Middle frontal gyrus (tissue), 1 donor: ENCODE data around the gene PTPRT.

Source experiments
- DNase-seq: peaks from one replicate; pipeline ENCODE4 v3.0.0-alpha.2; 2015; ENCODE audit warnings: low spot score; ENCODE audit errors: extremely low spot score

The PTPRT gene

DNA sequence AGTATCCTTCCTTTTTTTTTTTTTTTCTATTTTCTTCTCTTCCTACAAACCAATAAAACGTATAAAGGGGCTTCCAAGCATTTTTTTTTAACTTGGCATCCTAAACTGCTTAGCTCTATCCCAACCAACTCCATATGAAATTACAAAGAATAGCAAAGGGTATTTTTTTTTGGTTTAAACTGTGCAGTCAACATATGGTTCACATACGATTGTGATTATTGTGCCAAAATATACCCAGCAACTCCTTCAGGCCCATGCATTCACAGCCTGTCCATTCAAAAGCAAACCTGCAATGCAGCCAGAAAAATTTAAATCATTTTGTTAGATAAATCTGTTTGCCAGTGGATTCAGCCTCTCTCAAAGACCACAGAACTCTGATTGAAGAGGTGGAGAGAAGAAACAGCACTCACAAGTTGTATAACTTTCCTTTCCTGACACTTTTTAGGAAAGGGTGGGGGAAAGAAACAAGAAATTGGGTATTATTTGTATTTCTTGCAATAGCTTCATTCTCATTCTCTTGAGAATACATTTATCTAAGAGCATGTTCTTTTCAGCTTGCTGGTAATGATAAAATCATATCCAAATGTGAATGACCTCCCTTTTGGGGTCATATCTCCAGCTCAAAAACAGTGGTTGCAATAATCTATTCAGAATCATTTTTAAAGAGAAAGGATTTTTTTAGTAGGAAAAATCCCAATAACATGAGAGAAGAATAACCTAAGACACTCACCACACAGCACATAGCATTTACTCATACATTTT lies 870.3 kb downstream of the PTPRT start:
- peak; percentile 20 for DNase-seq

DNA sequence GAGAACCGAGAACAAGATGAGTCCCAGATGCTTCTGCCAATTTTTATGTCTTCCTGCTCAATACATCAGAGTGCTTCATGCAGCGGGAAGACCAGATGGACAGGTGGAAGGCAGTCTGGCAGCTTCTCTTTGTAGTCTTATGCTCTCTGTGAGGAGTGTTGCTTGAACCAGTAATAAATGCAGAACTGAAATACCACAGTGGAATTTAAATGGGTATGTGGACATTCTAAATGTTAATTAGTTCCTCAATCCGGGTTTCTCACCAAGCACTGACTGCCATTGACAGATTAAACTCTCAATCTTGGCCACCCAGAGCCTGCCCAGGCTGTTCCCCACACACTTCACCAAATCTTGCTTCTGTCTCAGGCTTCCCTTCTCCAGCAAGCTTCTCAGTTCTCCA lies 876.0 kb downstream of the PTPRT start:
- DNase-seq: no peak

DNA sequence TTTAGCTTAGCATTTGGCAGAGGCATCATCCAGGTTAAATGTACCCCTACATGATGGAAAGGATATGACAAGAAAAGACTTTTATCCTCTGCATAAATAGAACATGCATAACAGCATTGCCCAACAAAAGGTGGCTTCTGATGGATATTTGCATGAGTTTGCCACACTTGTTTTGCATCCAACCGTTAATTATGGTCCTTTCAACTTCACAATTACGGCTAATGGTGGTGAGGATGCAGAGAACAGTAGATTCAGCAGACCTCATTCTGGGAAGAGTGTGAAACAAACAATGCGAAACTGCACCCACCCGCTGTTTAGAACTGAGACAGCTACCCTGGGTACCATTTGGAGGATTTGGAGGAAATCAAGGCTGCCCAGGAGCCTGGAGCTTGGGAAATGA lies 880.7 kb downstream of the PTPRT start:
- DNase-seq: no peak

DNA sequence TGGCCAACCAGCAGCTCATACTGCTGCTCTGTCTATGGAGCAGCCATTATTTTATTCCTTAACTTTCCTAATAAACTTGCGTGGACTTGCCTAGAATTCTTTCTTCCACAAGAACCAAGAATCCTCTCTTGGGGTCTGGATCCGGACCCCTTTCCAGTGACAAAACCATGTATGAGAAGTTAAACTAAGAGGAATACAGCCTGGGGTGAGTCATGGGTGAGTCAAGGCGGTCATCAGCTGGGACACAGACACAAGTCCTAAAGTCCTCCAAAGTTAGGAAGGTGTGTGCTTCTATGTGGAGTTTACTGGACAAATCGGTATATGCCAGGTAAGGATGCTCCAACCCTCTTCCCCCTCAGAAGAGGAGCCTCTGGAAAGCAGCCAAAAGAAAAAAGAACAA lies 881.5 kb downstream of the PTPRT start:
- no peak for DNase-seq

DNA sequence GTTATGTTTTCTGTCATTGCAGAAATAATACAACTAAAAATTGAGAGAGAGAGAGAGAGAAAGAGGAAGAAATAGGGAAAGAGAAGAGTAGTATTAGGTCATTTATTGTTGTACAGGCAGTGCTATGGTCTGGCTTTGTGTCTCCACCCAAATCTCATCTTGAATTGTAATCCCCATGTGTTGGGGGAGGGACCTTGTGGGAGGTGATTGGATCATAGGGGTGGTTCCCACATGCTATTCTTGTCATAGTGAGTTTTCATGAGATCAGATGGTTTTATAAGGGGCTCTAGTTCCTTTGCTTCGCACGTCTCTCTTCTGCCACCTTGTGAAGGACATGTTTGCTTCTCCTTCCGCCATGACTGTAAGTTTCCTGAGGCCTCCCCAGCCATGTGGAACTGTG lies 894.1 kb downstream of the PTPRT start:
- no peak for DNase-seq

GRCh38 chr20:42294976-42295375 lies 894.7 kb downstream of the PTPRT start:
- no peak for DNase-seq

GRCh38 chr20:42281801-42282200 lies 907.9 kb downstream of the PTPRT start:
- no peak for DNase-seq

DNA sequence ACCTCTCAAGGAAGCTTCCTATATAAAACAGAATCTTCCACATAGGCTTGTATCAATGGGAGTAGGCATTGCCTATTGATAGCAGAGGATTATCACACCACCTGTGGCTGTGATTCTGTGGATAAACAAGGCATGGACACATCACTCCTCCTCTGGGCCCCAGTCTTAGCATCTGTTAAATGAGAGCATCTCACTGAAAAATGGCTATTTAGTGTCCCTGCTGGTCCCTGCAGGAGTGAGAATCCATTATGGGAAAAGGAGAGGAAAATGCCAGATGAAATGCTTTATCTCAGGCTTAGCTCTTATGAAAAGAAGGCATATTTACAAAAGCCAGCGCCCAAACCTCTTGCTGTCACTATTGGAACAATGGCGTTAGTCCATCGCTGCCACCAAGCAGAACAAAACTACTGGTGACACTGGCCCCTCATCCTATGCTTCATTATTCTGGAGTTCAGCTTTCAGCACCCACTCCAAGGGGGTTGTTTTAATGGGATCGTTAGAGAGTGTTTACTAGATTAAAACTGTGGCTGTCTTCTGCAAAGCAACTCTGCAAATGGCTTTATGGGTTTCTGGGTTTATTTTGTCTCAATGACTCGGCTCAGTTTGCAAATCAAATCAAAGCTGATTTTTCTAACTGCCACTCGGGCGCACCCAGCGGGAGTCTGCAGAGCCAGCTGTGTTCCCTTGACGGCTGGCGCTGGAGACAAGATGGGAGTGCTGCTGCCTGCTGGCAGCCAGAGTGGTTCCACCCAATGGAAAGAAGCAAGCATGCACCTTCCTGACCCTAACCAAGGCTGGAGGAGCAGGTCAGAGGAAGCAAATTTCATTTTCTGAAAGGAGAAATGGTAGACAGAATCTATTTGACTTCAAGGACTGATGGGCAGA lies 912.7 kb downstream of the PTPRT start:
- no peak for DNase-seq

DNA sequence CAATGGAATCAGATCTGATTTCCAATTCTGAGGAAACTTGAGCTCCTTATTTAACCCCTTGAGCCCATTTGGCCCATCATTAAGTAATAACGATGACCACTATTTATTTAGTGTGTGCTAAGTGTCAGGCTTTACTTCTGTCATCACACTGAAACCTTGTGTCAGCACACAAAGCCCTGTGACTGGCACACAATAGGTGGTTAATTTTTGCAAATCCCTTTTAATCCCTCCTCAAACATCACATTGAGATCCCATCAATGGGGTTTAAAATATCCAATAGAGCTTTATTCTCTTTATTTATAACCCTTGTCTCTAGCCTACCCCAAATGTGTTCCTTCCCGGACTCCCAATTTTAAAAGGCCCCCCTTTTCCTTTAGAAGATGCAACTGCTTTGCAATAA lies 914.7 kb downstream of the PTPRT start:
- no peak for DNase-seq

- no peak for DNase-seq
Measured at GRCh38 chr20:42272516-42272915, 917.2 kb downstream of the PTPRT start.

GRCh38 chr20:42270539-42270938 lies 919.2 kb downstream of the PTPRT start:
- no peak for DNase-seq

DNA sequence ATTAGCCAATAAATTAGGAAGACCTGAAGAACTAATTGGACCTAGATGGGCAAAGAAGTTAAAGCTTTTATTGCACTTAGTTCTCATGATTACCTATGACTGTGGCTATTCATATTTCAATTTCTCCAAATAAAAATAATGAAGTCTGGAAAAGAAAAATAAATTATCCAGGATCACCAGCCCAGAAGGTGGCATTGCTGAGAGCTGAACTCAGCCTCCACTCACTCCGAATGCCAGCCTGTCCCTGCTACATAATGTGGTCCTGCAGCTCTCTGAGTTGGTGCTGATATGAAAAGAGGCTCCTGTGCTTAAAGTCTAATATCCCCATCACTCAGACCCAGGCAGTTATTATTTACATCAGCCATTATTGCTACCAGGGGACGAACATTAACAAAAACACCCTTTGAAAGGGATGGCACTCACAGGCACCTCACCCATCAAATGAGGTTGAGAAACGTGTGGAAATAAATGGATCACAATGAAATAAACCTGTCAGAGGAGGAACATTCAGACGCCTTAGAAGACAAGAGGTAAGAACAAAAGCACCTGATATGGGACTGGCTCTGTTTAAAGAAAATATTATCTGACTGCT lies 921.8 kb downstream of the PTPRT start:
- no peak for DNase-seq

- no peak for DNase-seq
Measured at GRCh38 chr20:42261766-42262270, 927.9 kb downstream of the PTPRT start.

GRCh38 chr20:42260184-42260583 lies 929.5 kb downstream of the PTPRT start:
- DNase-seq: no peak

GRCh38 chr20:42259389-42259788 lies 930.3 kb downstream of the PTPRT start:
- no peak for DNase-seq

GRCh38 chr20:42258564-42259302 lies 931.0 kb downstream of the PTPRT start:
- no peak for DNase-seq

GRCh38 chr20:42255821-42256220 lies 933.9 kb downstream of the PTPRT start:
- no peak for DNase-seq

- no peak for DNase-seq
Measured at GRCh38 chr20:42254673-42255072, 935.0 kb downstream of the PTPRT start.

- DNase-seq: no peak
Measured at GRCh38 chr20:42252116-42252515, 937.6 kb downstream of the PTPRT start.

GRCh38 chr20:42218621-42219374 lies 970.9 kb downstream of the PTPRT start:
- no peak for DNase-seq

- no peak for DNase-seq
Measured at GRCh38 chr20:42214074-42214473, 975.6 kb downstream of the PTPRT start.
